Endometrium (tissue), 2 donors: ENCODE data around the gene VEZF1.
"Not testable (repeated sequence)": the region's sequence is repeated elsewhere in the genome, so short reads cannot be mapped to it uniquely, and the experiment has no call there.

Experiments
- FAIRE-seq: peaks from 2 replicates; lab custom pipeline; 2012; peaks lifted over from hg19 to GRCh38; lab: Jason Lieb, UNC
- donor health status: control.
- donor health status: control.

Gene VEZF1

DNA sequence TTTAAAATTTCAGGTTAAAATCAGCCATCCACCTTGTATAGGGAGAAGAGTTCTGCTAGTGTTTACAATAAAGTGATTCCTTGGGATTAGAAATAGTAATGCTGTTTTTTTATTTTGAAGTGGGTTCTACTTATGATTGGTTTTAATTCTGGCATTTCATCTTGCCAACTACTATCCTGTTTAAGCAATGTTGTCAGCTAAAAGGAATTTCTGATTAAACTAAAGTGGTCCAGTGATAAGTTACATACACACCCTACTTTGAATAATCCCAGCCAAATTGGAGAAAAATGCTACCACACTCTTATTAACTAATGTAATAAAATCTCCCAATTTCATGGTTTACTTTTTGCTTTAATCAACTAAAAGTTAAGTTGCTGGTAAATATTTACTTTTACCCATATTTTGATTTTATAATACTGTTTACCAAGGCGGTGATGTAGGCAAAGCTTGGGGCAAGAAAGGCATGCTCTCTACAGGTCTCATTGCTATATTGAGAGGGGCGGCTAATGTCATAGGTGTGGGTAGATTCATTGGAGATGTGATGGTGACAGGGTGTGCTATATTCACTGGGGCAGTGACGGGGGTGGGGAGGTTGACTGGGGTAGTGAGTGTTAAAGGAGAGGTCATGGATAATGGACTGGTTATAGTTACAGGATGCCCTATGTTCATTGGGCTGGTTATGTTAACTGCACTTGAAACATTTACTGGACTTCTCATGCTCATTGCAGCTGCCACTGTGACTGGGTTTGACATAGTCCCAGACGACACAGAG is 13.8 kb downstream of the VEZF1 start:
- not testable (repeated sequence) for FAIRE-seq

DNA sequence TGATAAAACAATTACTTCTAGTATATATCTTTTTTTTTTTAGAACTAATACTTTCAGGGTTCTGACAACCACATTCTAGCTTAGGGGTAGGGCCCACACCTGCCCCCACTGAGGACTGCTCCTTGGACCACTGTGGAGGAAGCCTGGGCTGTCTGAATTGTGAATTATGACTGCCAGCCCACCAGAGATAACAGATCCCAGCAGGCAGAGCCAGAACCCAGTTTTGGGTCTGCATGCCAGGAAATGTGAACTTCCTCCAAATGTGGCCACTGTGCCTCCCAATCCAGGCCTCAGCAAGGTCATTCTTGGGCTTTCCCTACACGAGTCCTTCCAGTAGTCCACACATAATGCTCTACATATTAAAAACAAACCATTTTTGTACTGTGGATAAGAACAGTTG is 15.9 kb downstream of the VEZF1 start:
- FAIRE-seq, result no peak

- no peak for FAIRE-seq
These were observed 16.5 kb downstream of the VEZF1 start for GRCh38 chr17:57971572-57971971.

DNA sequence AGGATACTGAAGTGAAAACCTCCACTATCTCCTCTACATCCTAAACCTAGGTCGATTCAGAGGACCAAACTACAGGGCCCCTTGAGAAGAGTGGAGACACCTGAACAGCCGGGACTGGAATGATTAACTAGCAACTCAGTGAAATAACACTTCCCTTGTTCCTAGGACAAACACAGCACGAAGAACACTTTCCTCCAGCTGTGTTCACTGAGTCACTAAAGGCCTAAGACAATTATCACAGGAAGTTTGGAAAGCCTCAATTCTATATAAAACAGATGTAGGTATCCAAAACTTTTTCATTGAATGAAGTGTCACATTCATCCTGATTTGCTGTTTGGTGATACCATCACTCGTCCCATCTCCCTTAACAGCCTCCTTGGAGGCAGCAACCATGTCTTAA is 17.3 kb downstream of the VEZF1 start:
- no peak for FAIRE-seq

DNA sequence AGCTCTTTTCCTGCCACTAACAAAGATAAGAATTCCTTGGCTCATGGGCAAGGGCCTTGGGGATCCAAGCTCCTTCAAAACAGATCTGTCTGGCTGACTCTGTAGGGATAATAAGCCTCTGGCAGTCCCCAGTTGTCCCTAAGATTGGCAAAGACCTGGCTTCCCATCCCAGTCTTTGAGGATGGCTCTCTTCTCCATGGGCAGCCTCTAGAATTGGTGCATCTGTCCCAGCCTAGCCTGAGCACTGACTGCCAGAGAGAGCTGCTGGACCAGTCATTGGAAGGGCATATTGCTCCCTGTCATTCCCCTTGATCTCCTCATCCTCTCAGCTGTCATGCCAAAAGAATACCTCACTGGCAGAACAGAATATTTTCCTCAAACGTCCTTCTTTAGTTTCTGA is 19.6 kb downstream of the VEZF1 start:
- FAIRE-seq, result no peak

DNA sequence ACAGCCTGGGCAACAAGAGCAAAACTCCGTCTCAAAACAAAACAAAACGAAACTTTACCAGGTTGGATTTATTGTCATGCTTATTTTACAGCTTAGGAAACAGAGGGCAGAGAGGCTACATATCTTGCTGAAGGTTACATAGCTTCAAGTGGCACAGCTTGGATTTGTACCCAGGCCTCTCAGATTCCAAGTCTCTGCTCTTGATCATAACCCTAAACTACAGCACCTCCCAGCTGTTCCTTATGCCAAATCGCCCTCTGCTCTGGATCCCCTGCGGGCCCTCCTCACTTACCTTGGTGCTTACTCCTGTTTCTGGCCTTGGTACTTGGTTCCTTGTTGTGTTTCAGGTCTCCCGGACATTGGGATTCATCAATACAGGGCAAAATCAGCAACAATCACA is 21.2 kb downstream of the VEZF1 start:
- FAIRE-seq, result no peak

DNA sequence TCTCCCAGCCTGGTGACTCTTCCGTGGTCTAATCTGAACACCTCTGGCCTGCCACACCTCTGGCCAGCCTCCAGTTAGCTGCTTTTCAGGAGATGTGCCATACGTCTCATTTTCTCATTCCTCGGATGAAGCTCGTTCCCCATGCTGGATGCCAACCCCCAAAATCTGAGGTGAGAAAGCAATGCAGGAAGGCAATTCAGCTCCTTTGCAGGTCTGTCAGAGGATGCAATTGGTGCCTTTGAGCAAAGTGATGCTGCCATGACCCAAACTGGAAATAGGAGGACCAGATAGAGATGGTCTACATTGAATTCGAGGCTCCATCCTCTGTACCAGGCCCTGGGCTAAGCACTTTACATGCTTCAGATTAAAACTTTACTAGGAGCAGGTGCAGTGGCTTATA is 21.8 kb downstream of the VEZF1 start:
- FAIRE-seq, result no peak

GRCh38 chr17:57965521-57966160 is 22.4 kb downstream of the VEZF1 start:
- no peak for FAIRE-seq

- FAIRE-seq, result no peak
These were observed 24.9 kb downstream of the VEZF1 start for GRCh38 chr17:57963149-57963511.

DNA sequence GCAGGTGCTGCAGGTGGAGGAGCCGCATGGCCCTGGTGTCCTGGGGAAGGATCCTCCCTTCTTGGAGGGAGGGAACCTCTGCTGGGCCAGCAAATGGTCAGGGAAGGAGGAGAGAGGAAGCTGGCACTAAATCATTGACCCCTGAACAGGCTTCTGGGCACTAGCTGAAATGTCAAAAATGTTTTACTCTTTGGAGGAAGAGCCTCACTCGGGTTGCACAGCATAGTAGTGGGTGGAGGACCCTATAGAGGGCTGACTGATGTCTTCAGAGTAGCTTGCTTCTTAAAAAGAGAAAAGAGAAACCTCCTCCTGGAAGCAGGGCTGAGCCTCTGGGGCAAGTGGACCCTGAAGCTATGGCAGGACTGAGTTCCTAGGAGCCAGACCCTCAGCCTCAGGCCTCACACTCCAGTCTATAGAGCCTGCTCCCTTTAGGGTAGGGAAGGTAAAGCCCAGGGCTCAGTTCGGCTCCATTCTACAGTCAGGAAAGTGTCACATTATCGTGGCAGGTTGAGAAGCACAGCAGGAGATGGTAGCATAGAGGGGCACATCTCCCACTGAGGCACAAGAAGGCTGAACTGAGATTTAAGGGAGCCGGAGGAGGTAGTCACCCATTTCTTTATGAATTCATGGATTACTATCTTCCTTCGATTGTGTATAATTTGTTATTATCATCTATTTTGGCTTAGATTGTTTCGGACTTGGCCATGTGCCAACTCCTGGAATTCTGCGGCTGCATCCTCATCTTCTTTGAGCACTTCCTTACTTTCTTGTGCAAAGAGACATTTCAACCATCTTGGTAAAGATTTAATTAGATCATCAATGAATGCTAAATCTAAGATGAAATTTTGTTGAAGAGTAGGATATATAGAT is 25.5 kb downstream of the VEZF1 start:
- FAIRE-seq, result no peak

DNA sequence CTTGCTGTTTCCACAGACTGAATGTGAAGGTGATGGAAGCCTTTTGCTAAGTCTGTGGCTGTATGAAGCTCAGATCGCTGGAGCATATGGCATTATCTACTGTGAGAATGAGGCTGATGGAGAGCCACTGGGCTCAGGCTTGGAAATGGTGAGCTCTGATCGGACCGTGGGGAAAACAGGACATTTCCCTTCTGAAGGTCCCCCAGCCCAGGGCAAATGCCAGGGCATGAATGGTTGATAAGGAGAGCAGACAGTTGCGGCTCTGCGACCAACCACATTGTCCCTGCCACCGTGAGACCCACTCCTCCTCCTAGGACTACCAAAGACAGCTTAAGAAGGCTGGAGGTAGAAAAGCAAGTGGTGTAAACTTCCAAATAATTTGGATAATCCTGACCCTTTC is 28.1 kb downstream of the VEZF1 start:
- no peak for FAIRE-seq

GRCh38 chr17:57958391-57958790 is 29.7 kb downstream of the VEZF1 start:
- FAIRE-seq, result not testable (repeated sequence)

DNA sequence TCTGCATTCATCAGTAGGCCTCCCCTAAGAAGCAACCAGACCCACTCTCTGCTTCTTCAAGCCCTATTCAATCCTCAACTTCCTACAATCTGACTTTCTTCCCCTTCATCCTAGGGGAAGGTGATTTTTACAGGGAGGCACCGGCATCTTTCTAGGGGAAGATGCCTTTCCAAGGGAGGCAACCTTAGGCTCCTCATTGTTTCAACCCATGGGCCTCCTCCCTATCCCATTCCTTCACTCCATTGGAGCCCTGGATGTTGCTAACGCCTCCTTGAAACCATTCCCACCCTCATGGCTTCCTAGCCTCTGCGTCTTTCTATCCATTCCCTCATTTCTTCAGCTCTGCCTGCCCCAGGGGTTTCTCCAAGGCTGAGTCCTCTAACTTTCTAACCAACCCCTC is 30.2 kb downstream of the VEZF1 start:
- no peak for FAIRE-seq

DNA sequence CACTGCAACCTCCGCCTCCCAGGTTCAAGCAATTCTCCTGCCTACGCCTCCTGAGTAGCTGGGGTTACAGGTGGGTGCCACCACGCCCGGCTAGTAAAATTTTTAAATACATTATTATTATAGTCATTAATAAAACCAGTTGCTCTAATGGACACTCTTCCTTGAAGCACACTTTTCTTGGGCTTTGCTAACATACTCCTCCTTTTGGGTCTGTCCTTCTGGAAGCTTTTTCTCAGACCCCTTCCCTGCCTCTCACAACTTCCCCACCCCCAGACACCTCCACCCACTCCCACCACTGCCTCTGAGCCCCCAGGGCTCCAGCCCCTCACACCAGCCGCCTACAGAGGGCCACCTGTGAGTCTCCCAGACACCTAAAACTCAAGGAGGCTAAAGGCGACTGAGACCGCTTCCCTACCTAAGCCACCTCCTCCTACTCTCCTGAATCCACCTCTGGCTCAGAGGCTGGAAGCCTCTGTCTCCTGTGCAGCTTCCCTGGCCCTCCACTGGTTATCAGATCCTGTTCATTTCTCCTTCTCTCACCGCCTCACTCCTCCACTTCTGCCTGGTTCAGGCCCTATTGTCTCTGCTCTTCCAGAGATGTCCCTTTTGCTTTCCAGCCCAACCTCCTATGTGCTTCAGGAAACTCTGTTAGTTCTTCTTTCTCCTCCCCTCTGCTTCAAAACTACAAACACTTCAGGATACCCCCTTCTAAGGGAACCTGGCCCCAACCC is 30.8 kb downstream of the VEZF1 start:
- FAIRE-seq, result no peak

DNA sequence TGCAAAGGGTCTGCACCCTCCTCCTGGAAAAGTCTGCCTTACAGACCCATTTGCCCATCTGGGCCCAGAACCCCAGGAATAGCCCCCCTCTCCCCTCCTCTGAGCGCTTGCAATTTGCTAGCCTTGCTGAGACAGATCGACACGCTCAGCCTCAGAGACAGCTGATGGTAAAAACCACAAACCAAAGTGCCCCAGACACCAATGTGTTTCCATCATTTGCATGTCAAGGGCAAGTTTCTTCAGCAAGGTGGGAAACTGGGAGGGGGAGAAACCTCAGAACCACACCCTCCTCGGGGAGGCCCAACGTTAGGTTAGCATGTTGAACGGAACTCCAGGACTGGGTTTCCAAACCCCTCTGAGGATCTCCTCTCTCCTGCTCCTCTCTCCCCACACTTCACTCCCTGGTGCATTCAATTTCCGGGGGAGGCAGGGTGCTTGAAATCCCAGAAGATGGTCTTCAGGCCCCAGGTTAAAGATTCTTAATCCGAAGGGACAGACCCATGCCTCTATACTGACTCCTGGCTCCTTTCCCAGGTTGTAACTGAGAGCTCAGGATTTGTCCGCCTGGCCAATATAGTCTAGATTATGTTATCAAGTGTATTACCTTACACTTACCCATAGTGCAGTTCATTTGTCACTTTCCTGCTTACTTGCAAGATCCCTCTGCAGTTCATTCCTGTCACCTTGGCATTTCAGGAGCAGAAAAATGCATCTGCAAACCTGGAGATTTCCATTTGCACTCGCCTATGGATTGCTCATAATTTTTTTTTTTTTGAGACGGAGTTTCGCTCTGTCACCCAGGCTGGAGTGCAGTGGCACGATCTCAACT is 31.5 kb downstream of the VEZF1 start:
- no peak for FAIRE-seq

- FAIRE-seq, result no peak
These were observed 32.7 kb downstream of the VEZF1 start, which contains the start of gene CUEDC1 for GRCh38 chr17:57955183-57955931. TSS of gene CUEDC1 (minus strand) at chr17:57955412. CDS start at chr17:57885564, 69,848 bp downstream.

- no peak for FAIRE-seq
These were observed 33.5 kb downstream of the VEZF1 start for GRCh38 chr17:57954397-57955182.

GRCh38 chr17:57953705-57954396 is 34.2 kb downstream of the VEZF1 start:
- FAIRE-seq, result no peak

DNA sequence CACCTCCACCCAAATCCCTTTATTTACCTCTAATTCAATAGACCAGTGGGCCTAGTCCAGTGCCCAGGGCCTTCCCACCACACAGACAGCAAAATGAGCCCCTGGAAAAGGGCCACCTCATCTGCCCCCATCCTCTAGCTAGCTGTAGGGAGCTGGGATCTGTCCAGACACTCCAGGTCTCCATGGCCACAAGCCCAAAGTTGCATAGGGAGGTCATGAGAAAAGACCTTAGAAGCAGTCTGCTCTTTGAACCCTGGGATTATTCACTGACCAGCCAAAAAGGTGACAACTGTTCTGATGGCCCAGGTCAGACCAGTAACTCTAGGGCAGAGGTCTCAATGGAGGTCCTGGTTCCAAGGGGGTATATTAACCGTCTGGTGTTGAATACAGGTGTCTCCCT is 34.8 kb downstream of the VEZF1 start:
- FAIRE-seq, result no peak
